SK-N-SH (cell line): ENCODE data around the gene ZNF415. TPM values are rescaled to one million over a fixed set of nuclear protein-coding genes. Genes with fewer than 3 reads are reported as not detected.
"Not testable (repeated sequence)": the region's sequence is repeated elsewhere in the genome, so short reads cannot be mapped to it uniquely, and the experiment has no call there.

Source experiments
- CTCF ChIA-PET: fragments of 300-600, 350-600 bp; formaldehyde crosslinking; extraction: SDS; loops from one replicate; lab custom pipeline; 2021; lab: Yijun Ruan, JAX
- POLR2A ChIA-PET: fragments of 350-600 bp; sonication (Branson Sonifier 250); formaldehyde crosslinking; extraction: SDS; loops from one replicate; lab custom pipeline; 2020; ENCODE audit warnings: antibody characterized with exemption, inconsistent platforms; lab: Yijun Ruan, JAX
- DNase-seq: peaks from one replicate; pipeline ENCODE4 v3.0.0; 2012
- H2AFZ ChIP-seq: fragments of 200-600 bp; sonication (generic); 2 replicates; pipeline ENCODE4 v1.8.1; 2016; ENCODE audit warnings: antibody characterized with exemption, mild to moderate bottlenecking, low read depth
- H3F3A ChIP-seq: fragments of 200-600 bp; sonication (generic); replicated peaks from 2 replicates; pipeline ENCODE3; 2016; ENCODE audit warnings: antibody characterized with exemption, mild to moderate bottlenecking; ENCODE audit not compliant: insufficient read depth
- H3K27ac ChIP-seq, 2 experiments: fragments of 200-500 bp in 1 of 2; fragments of 200-600 bp in 1 of 2; sonication (Bioruptor generic) in 1 of 2; sonication (generic), shearing (Covaris generic) in 1 of 2; 2 replicates each; pipeline versions ENCODE4 v1.5.1 to v1.6.1; 2014 to 2016; ENCODE audit warnings: low read depth in 2 of 2, inconsistent platforms in 1 of 2, low read length in 1 of 2, mild to moderate bottlenecking in 1 of 2, mixed read lengths in 1 of 2
- H3K27me3 ChIP-seq: fragments of 200-600 bp; sonication (generic), shearing (Covaris generic); 2 replicates; pipeline ENCODE4 v1.6.1; 2016; ENCODE audit warnings: mixed run types; ENCODE audit not compliant: insufficient read depth
- H3K36me3 ChIP-seq, 2 experiments: fragments of 200-500 bp in 1 of 2; fragments of 200-600 bp in 1 of 2; sonication (Bioruptor generic) in 1 of 2; sonication (generic) in 1 of 2; replicated peaks in 1 of 2; 2 replicates each; pipeline versions ENCODE3 to v1.5.1; 2014 to 2016; ENCODE audit warnings: low read length in 1 of 2, mild to moderate bottlenecking in 1 of 2; ENCODE audit not compliant: insufficient read depth in 2 of 2, control insufficient read depth in 1 of 2
- H3K4me1 ChIP-seq, 2 experiments: fragments of 200-500 bp in 1 of 2; fragments of 200-600 bp in 1 of 2; sonication (Bioruptor generic) in 1 of 2; sonication (generic), shearing (Covaris generic) in 1 of 2; 2 replicates each; pipeline versions ENCODE4 v1.5.1 to v1.6.1; 2014 to 2016; ENCODE audit warnings: low read depth in 1 of 2, low read length in 1 of 2, mixed run types in 1 of 2; ENCODE audit not compliant: insufficient read depth in 2 of 2, control insufficient read depth in 1 of 2
- H3K4me2 ChIP-seq: fragments of 200-600 bp; sonication (generic), shearing (Covaris generic); 2 replicates; pipeline ENCODE4 v1.6.1; 2017; ENCODE audit warnings: mixed run types
- H3K4me3 ChIP-seq, 2 experiments: fragments of 200-500 bp in 1 of 2; fragments of 200-600 bp in 1 of 2; sonication (Bioruptor generic) in 1 of 2; sonication (generic), shearing (Covaris generic) in 1 of 2; 2 replicates each; pipeline versions ENCODE4 v1.5.1 to v1.8.1; 2014 to 2016; ENCODE audit warnings: low read depth in 2 of 2, inconsistent platforms in 1 of 2, low read length in 1 of 2, mild to moderate bottlenecking in 1 of 2, mixed read lengths in 1 of 2, moderate library complexity in 1 of 2
- H3K79me2 ChIP-seq: fragments of 200-600 bp; sonication (generic); 2 replicates; pipeline ENCODE4 v1.8.1; 2017; ENCODE audit warnings: mild to moderate bottlenecking; ENCODE audit not compliant: insufficient read depth
- H3K9ac ChIP-seq: fragments of 200-600 bp; sonication (generic); 2 replicates; pipeline ENCODE4 v1.6.1; 2017; ENCODE audit warnings: mixed run types
- H3K9me2 ChIP-seq: fragments of 200-600 bp; sonication (generic); 2 replicates; pipeline ENCODE4 v1.6.1; 2017; ENCODE audit warnings: mixed run types
- H3K9me3 ChIP-seq: fragments of 200-600 bp; sonication (generic); 2 replicates; pipeline ENCODE4 v1.6.1; 2017; ENCODE audit warnings: mixed run types, mild to moderate bottlenecking, moderate library complexity
- H4K20me1 ChIP-seq: fragments of 200-600 bp; sonication (generic); 2 replicates; pipeline ENCODE4 v1.6.1; 2017; ENCODE audit warnings: mild to moderate bottlenecking, mixed run types; ENCODE audit not compliant: insufficient read depth
- FOSL2 ChIP-seq: IDR thresholded peaks from 2 replicates; pipeline ENCODE4 v1.4.0; 2012; ENCODE audit warnings: low read depth, mild to moderate bottlenecking, moderate library complexity, borderline replicate concordance
- GABPA ChIP-seq: IDR thresholded peaks from 2 replicates; pipeline ENCODE4 v1.4.0; 2012; ENCODE audit warnings: low read depth, mild to moderate bottlenecking
- JUND ChIP-seq: IDR thresholded peaks from 2 replicates; pipeline ENCODE4 v1.4.0; 2012
- MEF2A ChIP-seq: IDR thresholded peaks from 2 replicates; pipeline ENCODE4 v1.4.0; 2012; ENCODE audit warnings: low read depth, borderline replicate concordance
- RFX5 ChIP-seq: IDR thresholded peaks from 2 replicates; pipeline ENCODE4 v1.6.1; 2012; ENCODE audit warnings: mild to moderate bottlenecking, improper control_type of control experiment, low read length
- SMC3 ChIP-seq: IDR thresholded peaks from 2 replicates; pipeline ENCODE4 v1.6.1; 2012; ENCODE audit warnings: low read depth, low read length, improper control_type of control experiment
- TAF1 ChIP-seq: IDR thresholded peaks from 2 replicates; pipeline ENCODE4 v1.6.1; 2012; ENCODE audit warnings: low read depth, mild to moderate bottlenecking, low read length, moderate library complexity, borderline replicate concordance
- WGBS: methylation state at CpG from one replicate; pipeline ENCODE4 v1.1.6; 2017; ENCODE audit warnings: low lambda C conversion rate; 5-methylcytosine and 5-hydroxymethylcytosine counted together
- polyA plus RNA-seq, 3 experiments: library from polyadenylated mRNA; depleted of rRNA; stranded (reverse); fragments of >200 nt; gene quantifications; 2 replicates each; pipeline ENCODE4 v1.2.3, GENCODE V29; 2012
- TF ChIP-seq, protein P1 (sequence below): fragments of 150-350 bp; IDR thresholded peaks from 2 replicates; pipeline ENCODE4 v1.6.1; 2017; ENCODE audit warnings: antibody characterized with exemption, low read length, low read depth, borderline replicate concordance
- TF ChIP-seq, protein P2 (sequence below): fragments of 200-600 bp; sonication (generic); IDR thresholded peaks from 2 replicates; pipeline ENCODE4 v1.6.1; 2017; ENCODE audit warnings: antibody characterized with exemption, mild to moderate bottlenecking, moderate library complexity
- TF ChIP-seq, protein P3 (sequence below): IDR thresholded peaks from 2 replicates; pipeline ENCODE4 v1.4.0; 2012; ENCODE audit warnings: low read depth, borderline replicate concordance
- TF ChIP-seq, protein P4 (sequence below): IDR thresholded peaks from 2 replicates; pipeline ENCODE4 v1.6.1; 2012; ENCODE audit warnings: mild to moderate bottlenecking, low read depth, low read length, moderate library complexity

ZNF415 gene
- polyA plus RNA-seq, 1 of the 3 experiments (the other 2 are of a cell fraction) = 1.6 TPM

DNA sequence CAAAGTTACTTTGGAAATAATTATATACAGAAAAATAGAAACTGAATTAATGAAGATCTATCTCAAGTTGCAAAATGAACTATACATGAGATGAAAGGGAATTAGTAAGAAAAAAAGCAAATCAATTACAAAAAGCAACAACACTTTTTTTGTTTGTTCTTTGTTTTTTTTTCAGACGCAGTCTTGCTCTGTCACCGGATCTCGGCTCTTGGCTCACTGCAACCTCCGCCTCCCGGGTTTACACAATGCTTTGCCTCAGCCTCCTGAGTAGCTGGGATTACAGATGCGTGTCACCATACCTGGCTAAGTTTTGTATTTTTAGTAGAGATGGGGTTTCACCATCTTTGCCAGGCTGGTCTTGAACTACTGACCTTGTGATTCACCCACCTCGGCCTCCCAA is 2.2 kb downstream of the ZNF415 start:
- no peak overlapping the region for H3K4me2 ChIP-seq
- no peaks in the 10 kb centered on the region for H3F3A ChIP-seq
- no peak overlapping the region for H3K27ac ChIP-seq
- H3K9me3 ChIP-seq = no peaks in the 10 kb centered on the region; the same call in 1 of the 2 replicates
- H3K4me3 ChIP-seq = no peak overlapping the region
- H3K4me1 ChIP-seq = peaks cover 0 to 5% of the 10 kb centered on the region in 2 experiments; a peak in 1 of 4 replicates
- H4K20me1 ChIP-seq = no peaks in the 10 kb centered on the region
- ChIA-PET POLR2A (no interaction called here), CTCF (no interaction called here)
- no peaks in the 10 kb centered on the region for H3K36me3 ChIP-seq
- H3K27me3 ChIP-seq = no peaks in the 10 kb centered on the region
- no peak overlapping the region for H3K9ac ChIP-seq
- DNase-seq = no peak
- no peaks in the 10 kb centered on the region for H3K79me2 ChIP-seq
- H2AFZ ChIP-seq = no peak overlapping the region
- WGBS = 83% methylated on average over 7 of the region's 7 CpGs
- no peaks in the 10 kb centered on the region for H3K9me2 ChIP-seq
- TF ChIP-seq, protein P1, sequence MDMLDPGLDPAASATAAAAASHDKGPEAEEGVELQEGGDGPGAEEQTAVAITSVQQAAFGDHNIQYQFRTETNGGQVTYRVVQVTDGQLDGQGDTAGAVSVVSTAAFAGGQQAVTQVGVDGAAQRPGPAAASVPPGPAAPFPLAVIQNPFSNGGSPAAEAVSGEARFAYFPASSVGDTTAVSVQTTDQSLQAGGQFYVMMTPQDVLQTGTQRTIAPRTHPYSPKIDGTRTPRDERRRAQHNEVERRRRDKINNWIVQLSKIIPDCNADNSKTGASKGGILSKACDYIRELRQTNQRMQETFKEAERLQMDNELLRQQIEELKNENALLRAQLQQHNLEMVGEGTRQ = no peak
- TF ChIP-seq SMC3 (no peak), GABPA (no peak), TAF1 (no peak), FOSL2 (no peak), RFX5 (no peak), JUND (no peak), MEF2A (no peak)
- TF ChIP-seq, protein P2, sequence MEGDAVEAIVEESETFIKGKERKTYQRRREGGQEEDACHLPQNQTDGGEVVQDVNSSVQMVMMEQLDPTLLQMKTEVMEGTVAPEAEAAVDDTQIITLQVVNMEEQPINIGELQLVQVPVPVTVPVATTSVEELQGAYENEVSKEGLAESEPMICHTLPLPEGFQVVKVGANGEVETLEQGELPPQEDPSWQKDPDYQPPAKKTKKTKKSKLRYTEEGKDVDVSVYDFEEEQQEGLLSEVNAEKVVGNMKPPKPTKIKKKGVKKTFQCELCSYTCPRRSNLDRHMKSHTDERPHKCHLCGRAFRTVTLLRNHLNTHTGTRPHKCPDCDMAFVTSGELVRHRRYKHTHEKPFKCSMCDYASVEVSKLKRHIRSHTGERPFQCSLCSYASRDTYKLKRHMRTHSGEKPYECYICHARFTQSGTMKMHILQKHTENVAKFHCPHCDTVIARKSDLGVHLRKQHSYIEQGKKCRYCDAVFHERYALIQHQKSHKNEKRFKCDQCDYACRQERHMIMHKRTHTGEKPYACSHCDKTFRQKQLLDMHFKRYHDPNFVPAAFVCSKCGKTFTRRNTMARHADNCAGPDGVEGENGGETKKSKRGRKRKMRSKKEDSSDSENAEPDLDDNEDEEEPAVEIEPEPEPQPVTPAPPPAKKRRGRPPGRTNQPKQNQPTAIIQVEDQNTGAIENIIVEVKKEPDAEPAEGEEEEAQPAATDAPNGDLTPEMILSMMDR = no peak
- TF ChIP-seq, protein P3, sequence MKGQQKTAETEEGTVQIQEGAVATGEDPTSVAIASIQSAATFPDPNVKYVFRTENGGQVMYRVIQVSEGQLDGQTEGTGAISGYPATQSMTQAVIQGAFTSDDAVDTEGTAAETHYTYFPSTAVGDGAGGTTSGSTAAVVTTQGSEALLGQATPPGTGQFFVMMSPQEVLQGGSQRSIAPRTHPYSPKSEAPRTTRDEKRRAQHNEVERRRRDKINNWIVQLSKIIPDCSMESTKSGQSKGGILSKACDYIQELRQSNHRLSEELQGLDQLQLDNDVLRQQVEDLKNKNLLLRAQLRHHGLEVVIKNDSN = no peak
- TF ChIP-seq, protein P4, sequence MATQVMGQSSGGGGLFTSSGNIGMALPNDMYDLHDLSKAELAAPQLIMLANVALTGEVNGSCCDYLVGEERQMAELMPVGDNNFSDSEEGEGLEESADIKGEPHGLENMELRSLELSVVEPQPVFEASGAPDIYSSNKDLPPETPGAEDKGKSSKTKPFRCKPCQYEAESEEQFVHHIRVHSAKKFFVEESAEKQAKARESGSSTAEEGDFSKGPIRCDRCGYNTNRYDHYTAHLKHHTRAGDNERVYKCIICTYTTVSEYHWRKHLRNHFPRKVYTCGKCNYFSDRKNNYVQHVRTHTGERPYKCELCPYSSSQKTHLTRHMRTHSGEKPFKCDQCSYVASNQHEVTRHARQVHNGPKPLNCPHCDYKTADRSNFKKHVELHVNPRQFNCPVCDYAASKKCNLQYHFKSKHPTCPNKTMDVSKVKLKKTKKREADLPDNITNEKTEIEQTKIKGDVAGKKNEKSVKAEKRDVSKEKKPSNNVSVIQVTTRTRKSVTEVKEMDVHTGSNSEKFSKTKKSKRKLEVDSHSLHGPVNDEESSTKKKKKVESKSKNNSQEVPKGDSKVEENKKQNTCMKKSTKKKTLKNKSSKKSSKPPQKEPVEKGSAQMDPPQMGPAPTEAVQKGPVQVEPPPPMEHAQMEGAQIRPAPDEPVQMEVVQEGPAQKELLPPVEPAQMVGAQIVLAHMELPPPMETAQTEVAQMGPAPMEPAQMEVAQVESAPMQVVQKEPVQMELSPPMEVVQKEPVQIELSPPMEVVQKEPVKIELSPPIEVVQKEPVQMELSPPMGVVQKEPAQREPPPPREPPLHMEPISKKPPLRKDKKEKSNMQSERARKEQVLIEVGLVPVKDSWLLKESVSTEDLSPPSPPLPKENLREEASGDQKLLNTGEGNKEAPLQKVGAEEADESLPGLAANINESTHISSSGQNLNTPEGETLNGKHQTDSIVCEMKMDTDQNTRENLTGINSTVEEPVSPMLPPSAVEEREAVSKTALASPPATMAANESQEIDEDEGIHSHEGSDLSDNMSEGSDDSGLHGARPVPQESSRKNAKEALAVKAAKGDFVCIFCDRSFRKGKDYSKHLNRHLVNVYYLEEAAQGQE = no peak

DNA sequence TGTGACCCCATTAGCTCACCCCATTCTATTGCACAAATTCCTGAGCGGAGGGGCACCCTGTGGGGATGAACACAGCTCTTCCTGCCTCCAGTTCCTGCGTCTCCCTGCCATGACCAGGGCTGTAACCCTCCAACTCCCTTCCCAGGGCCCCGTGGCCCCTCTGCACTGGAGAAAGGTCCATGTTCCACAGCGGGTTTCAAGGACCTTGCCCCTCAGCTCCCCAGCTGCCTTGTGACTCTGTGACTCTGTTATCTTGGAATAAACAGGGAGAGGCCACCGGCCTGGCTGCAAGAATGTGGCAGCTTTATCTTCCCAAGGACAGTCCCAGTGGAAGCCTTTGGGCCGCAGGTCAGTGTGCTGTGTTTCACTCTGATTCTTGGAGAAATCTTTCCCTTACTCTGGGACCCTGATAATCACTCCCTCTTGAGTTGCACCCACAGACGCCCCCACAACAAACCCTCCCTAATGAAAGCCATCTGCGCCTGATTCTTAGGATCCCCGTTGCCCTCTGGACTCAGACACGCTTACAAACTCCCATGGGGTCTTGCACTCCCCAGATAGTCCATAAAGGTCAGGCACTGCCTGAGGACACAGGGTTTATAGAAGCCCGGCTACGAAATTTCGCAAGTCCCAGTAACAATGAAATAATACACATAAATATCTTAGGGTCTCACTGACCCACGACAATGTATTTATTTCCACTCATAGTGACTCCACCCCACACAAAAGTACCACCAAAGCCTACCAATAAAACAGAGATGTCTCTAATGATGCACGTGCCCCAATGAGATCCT is 5.8 kb downstream of the ZNF415 start:
- H3F3A ChIP-seq, H3K9ac ChIP-seq, H3K4me3 ChIP-seq, POLR2A ChIA-PET, H2AFZ ChIP-seq, H3K9me2 ChIP-seq, H3K27me3 ChIP-seq, H3K4me2 ChIP-seq, H4K20me1 ChIP-seq, H3K36me3 ChIP-seq, DNase-seq, CTCF ChIA-PET, H3K4me1 ChIP-seq, H3K79me2 ChIP-seq, H3K9me3 ChIP-seq, H3K27ac ChIP-seq: not testable (repeated sequence)
- WGBS = 47% methylated on average over 8 of the region's 15 CpGs
